Mesendoderm (in vitro differentiated cells): Measurements from ENCODE around the gene IL1RN.

Experiments used
- DNase-seq: peaks from one replicate; pipeline ENCODE4 v3.0.0; 2013
- H2AK5ac ChIP-seq: 2 replicates; pipeline ENCODE4 v1.6.1; 2013; ENCODE audit warnings: low read length, inconsistent platforms
- H2BK120ac ChIP-seq: 2 replicates; pipeline ENCODE4 v1.6.1; 2013; ENCODE audit warnings: low read depth, mild to moderate bottlenecking, low read length, moderate library complexity, mixed read lengths
- H2BK15ac ChIP-seq: replicated peaks from 2 replicates; pipeline ENCODE4 v1.6.1; 2013; ENCODE audit warnings: low read depth, mild to moderate bottlenecking, moderate library complexity
- H2BK5ac ChIP-seq: 2 replicates; pipeline ENCODE4 v1.6.1; 2013; ENCODE audit warnings: low read length, inconsistent platforms
- H3K18ac ChIP-seq: 2 replicates; pipeline ENCODE4 v1.6.1; 2013; ENCODE audit warnings: mild to moderate bottlenecking, low read length, mixed read lengths
- H3K23ac ChIP-seq: one replicate; pipeline ENCODE4 v1.6.1; 2013; ENCODE audit warnings: low read length
- H3K27ac ChIP-seq: 2 replicates; pipeline ENCODE4 v1.5.1; 2013; ENCODE audit warnings: low read depth, mild to moderate bottlenecking, inconsistent platforms, low read length, moderate library complexity
- H3K27me3 ChIP-seq: 2 replicates; pipeline ENCODE4 v1.6.1; 2013; ENCODE audit warnings: low read length, control low read depth, mild to moderate bottlenecking, inconsistent platforms; ENCODE audit not compliant: insufficient read depth, poor library complexity
- H3K36me3 ChIP-seq: 2 replicates; pipeline ENCODE4 v1.6.1; 2013; ENCODE audit warnings: low read length, inconsistent platforms; ENCODE audit not compliant: control insufficient read depth, insufficient read depth
- H3K4ac ChIP-seq: one replicate; pipeline ENCODE4 v1.6.1; 2013; ENCODE audit warnings: low read depth, mild to moderate bottlenecking, low read length, moderate library complexity
- H3K4me1 ChIP-seq: 2 replicates; pipeline ENCODE4 v1.6.1; 2013; ENCODE audit warnings: low read depth, low read length, inconsistent platforms; ENCODE audit not compliant: control insufficient read depth
- H3K4me2 ChIP-seq: 2 replicates; pipeline ENCODE4 v1.6.1; 2013; ENCODE audit warnings: low read length
- H3K4me3 ChIP-seq: 2 replicates; pipeline ENCODE4 v1.5.1; 2013; ENCODE audit warnings: mild to moderate bottlenecking, low read length
- H3K56ac ChIP-seq: one replicate; pipeline ENCODE4 v1.6.1; 2013; ENCODE audit warnings: low read length
- H3K79me1 ChIP-seq: 2 replicates; pipeline ENCODE4 v1.6.1; 2013; ENCODE audit warnings: low read length, inconsistent platforms
- H3K79me2 ChIP-seq: 2 replicates; pipeline ENCODE4 v1.6.1; 2013; ENCODE audit warnings: mild to moderate bottlenecking, low read length; ENCODE audit not compliant: control insufficient read depth, insufficient read depth
- H3K9ac ChIP-seq: 2 replicates; pipeline ENCODE4 v1.6.1; 2013; ENCODE audit warnings: low read length, inconsistent platforms
- H4K5ac ChIP-seq: one replicate; pipeline ENCODE4 v1.6.1; 2013; ENCODE audit warnings: low read length
- H4K8ac ChIP-seq: one replicate; pipeline ENCODE4 v1.6.1; 2013; ENCODE audit warnings: low read depth, mild to moderate bottlenecking, control low read depth, low read length, moderate library complexity
- WGBS: extraction: QIAGEN DNeasy Blood & Tissue Kit; methylation state at CpG from one replicate; pipeline ENCODE4 v1.1.7; 2013; ENCODE audit warnings: low lambda C conversion rate, missing lambda C conversion rate; ENCODE audit not compliant: insufficient coverage; ENCODE audit errors: extremely low coverage; 5-methylcytosine and 5-hydroxymethylcytosine counted together

IL1RN gene

GRCh38 chr2:113124984-113125855 lies 2.2 kb upstream of the IL1RN start:
- Histone ChIP-seq H3K79me2 (no peaks in the 10 kb centered on the region), H3K36me3 (no peaks in the 10 kb centered on the region), H2AK5ac (no peak overlapping the region), H4K5ac (no peak overlapping the region), H3K4ac (no peak overlapping the region), H3K9ac (no peak overlapping the region), H3K4me3 (no peak overlapping the region), H3K18ac (no peak overlapping the region), H3K56ac (no peak overlapping the region), H4K8ac (no peak overlapping the region), H3K23ac (no peak overlapping the region), H3K27me3 (no peaks in the 10 kb centered on the region), H2BK5ac (no peak overlapping the region), H3K27ac (no peak overlapping the region), H3K4me2 (no peak overlapping the region), H3K79me1 (no peaks in the 10 kb centered on the region), H2BK120ac (no peak overlapping the region), H3K4me1 (no peaks in the 10 kb centered on the region), H2BK15ac (no peak overlapping the region)
- WGBS: no CpG with 5 or more reads among the region's 6 CpGs
- no peak for DNase-seq

- no peak overlapping the region for H3K56ac ChIP-seq
- H3K79me2 ChIP-seq: no peaks in the 10 kb centered on the region
- no peak overlapping the region for H2BK15ac ChIP-seq
- no peak for DNase-seq
- no peaks in the 10 kb centered on the region for H3K79me1 ChIP-seq
- H3K9ac ChIP-seq: no peak overlapping the region
- H3K36me3 ChIP-seq: no peaks in the 10 kb centered on the region
- no peak overlapping the region for H2BK120ac ChIP-seq
- no peak overlapping the region for H3K18ac ChIP-seq
- H3K27me3 ChIP-seq: no peaks in the 10 kb centered on the region
- H3K4me3 ChIP-seq: no peak overlapping the region
- no peak overlapping the region for H3K4me2 ChIP-seq
- WGBS: no CpG with 5 or more reads among the region's 15 CpGs
- H2BK5ac ChIP-seq: no peak overlapping the region
- no peak overlapping the region for H3K23ac ChIP-seq
- H4K5ac ChIP-seq: no peak overlapping the region
- H4K8ac ChIP-seq: no peak overlapping the region
- no peak overlapping the region for H3K4ac ChIP-seq
- no peak overlapping the region for H3K27ac ChIP-seq
- no peak overlapping the region for H2AK5ac ChIP-seq
- no peaks in the 10 kb centered on the region for H3K4me1 ChIP-seq
Measured at GRCh38 chr2:113127646-113128570, 510 bp downstream of the IL1RN start.

- no peak overlapping the region for H3K18ac ChIP-seq
- no peak overlapping the region for H2BK5ac ChIP-seq
- H3K27ac ChIP-seq: no peak overlapping the region
- DNase-seq: no peak
- H3K4me2 ChIP-seq: no peak overlapping the region
- H2BK120ac ChIP-seq: no peak overlapping the region
- H4K5ac ChIP-seq: no peak overlapping the region
- H3K4me3 ChIP-seq: no peak overlapping the region
- H3K79me2 ChIP-seq: no peaks in the 10 kb centered on the region
- no peaks in the 10 kb centered on the region for H3K27me3 ChIP-seq
- H2AK5ac ChIP-seq: no peak overlapping the region
- H3K23ac ChIP-seq: no peak overlapping the region
- H3K79me1 ChIP-seq: no peaks in the 10 kb centered on the region
- H3K36me3 ChIP-seq: no peaks in the 10 kb centered on the region
- no CpG with 5 or more reads among the region's 2 CpGs for WGBS
- no peaks in the 10 kb centered on the region for H3K4me1 ChIP-seq
- no peak overlapping the region for H3K4ac ChIP-seq
- no peak overlapping the region for H2BK15ac ChIP-seq
- no peak overlapping the region for H3K9ac ChIP-seq
- H4K8ac ChIP-seq: no peak overlapping the region
- no peak overlapping the region for H3K56ac ChIP-seq
Measured at GRCh38 chr2:113129519-113130078, 2.2 kb downstream of the IL1RN start.

GRCh38 chr2:113131352-113132185 lies 4.2 kb downstream of the IL1RN start:
- Histone ChIP-seq H3K27ac (no peak overlapping the region), H3K56ac (no peak overlapping the region), H3K4me2 (no peak overlapping the region), H2AK5ac (no peak overlapping the region), H3K18ac (no peak overlapping the region), H3K4ac (no peak overlapping the region), H2BK5ac (no peak overlapping the region), H3K23ac (no peak overlapping the region), H2BK120ac (no peak overlapping the region), H4K5ac (no peak overlapping the region), H3K9ac (no peak overlapping the region), H4K8ac (no peak overlapping the region), H3K79me2 (no peaks in the 10 kb centered on the region), H3K4me1 (no peaks in the 10 kb centered on the region), H3K79me1 (no peaks in the 10 kb centered on the region), H3K36me3 (no peaks in the 10 kb centered on the region), H2BK15ac (no peak overlapping the region), H3K27me3 (no peaks in the 10 kb centered on the region), H3K4me3 (no peak overlapping the region)
- DNase-seq: no peak
- WGBS: no CpG with 5 or more reads among the region's 7 CpGs

GRCh38 chr2:113132414-113133021 lies 5.1 kb downstream of the IL1RN start:
- Histone ChIP-seq H4K8ac (no peak overlapping the region), H3K79me1 (no peaks in the 10 kb centered on the region), H3K4me1 (no peaks in the 10 kb centered on the region), H2BK5ac (no peak overlapping the region), H3K36me3 (no peaks in the 10 kb centered on the region), H3K27me3 (no peaks in the 10 kb centered on the region), H2BK15ac (no peak overlapping the region), H3K23ac (no peak overlapping the region), H3K4me3 (no peak overlapping the region), H3K18ac (no peak overlapping the region), H3K79me2 (no peaks in the 10 kb centered on the region), H3K4ac (no peak overlapping the region), H4K5ac (no peak overlapping the region), H2BK120ac (no peak overlapping the region), H3K56ac (no peak overlapping the region), H3K4me2 (no peak overlapping the region), H3K27ac (no peak overlapping the region), H2AK5ac (no peak overlapping the region), H3K9ac (no peak overlapping the region)
- no CpG with 5 or more reads among the region's 17 CpGs for WGBS
- no peak for DNase-seq
